Medulla oblongata (tissue), 1 donor: ENCODE data around the gene HEXD.
"Not testable (repeated sequence)": the region's sequence is repeated elsewhere in the genome, so short reads cannot be mapped to it uniquely, and the experiment has no call there.

Experiments used
- DNase-seq: peaks from one replicate; pipeline ENCODE4 v3.0.0-alpha.2; 2015; ENCODE audit errors: extremely low spot score

Gene HEXD

GRCh38 chr17:82396601-82397435, 21.3 kb upstream of the HEXD start:
- no peak for DNase-seq

GRCh38 chr17:82397449-82398335, 20.5 kb upstream of the HEXD start:
- no peak for DNase-seq

GRCh38 chr17:82399041-82399441, 19.1 kb upstream of the HEXD start:
- peak; percentile 53 for DNase-seq

- no peak for DNase-seq
These were observed 18.5 kb upstream of the HEXD start for GRCh38 chr17:82399601-82400101.

GRCh38 chr17:82400206-82400605, 17.9 kb upstream of the HEXD start:
- no peak for DNase-seq

- DNase-seq, result peak; percentile 54
These were observed 17.3 kb upstream of the HEXD start for GRCh38 chr17:82400830-82401229.

- no peak for DNase-seq
These were observed 15.3 kb upstream of the HEXD start for GRCh38 chr17:82402865-82403264.

- no peak for DNase-seq
These were observed 14.2 kb upstream of the HEXD start for GRCh38 chr17:82403662-82404660.

GRCh38 chr17:82405051-82405450, 13.1 kb upstream of the HEXD start:
- DNase-seq, result no peak

GRCh38 chr17:82406131-82406671, 11.9 kb upstream of the HEXD start:
- no peak for DNase-seq

- DNase-seq, result no peak
These were observed 10.9 kb upstream of the HEXD start for GRCh38 chr17:82407255-82407654.

GRCh38 chr17:82408288-82408937, 9.7 kb upstream of the HEXD start:
- DNase-seq, result no peak

GRCh38 chr17:82408938-82409318, 9.2 kb upstream of the HEXD start:
- DNase-seq, result no peak

- DNase-seq, result no peak
These were observed 8.0 kb upstream of the HEXD start for GRCh38 chr17:82410014-82410716.

GRCh38 chr17:82411396-82412053, 6.6 kb upstream of the HEXD start:
- no peak for DNase-seq

GRCh38 chr17:82412081-82412480, 6.1 kb upstream of the HEXD start:
- DNase-seq, result not testable (repeated sequence)

GRCh38 chr17:82412535-82413520, 5.3 kb upstream of the HEXD start:
- DNase-seq, result no peak
